ENCODE results near the gene PAFAH1B2. TPM values are rescaled to one million over a fixed set of nuclear protein-coding genes. Genes with fewer than 3 reads are reported as not detected.
A peak's percentile ranks its signal among the peaks of the same experiment; 100 is the strongest.

The PAFAH1B2 gene
- total RNA-seq, 1 experiment from 2014 or later, result 154 TPM

DNA sequence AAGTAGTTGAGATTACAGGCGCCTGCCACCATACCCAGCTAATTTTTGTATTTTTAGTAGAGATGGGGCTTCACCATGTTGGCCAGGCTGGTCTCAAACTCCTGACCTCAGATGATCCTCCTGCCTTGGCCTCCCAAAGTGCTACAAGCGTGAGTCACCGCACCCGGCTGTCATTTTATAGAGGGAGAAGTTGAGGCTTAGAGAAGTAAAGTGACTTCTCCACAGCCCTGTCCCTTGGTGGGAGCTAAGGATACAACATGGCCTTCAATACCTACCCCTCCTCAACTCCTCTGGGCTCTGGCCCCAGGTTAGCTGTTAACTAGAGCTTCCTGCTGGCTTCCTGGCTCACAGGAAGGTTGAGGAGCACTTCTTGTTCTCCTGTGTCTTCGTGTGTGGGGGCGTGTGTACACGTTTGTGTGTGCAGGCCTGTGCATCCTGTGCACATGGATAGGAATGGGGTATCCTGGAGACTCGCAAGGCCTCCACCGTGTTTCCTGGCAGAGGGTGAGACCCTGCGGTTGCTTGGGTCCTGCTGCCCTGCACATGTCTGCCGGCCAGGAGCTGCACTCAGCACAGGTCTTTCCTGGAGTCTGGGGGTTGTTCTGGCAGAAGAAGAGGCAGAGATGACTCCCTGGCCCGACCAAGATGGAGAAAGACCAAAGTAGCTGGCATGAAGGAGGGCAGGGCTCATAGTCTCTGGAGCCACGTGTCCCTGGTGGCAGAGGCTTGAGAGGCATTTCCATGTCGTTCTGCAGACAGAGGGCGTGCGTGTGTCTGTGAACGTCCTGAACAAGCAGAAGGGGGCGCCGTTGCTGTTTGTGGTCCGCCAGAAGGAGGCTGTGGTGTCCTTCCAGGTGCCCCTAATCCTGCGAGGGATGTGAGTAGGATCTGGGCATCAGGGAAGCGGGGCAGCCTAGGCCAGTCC lies 36.8 kb downstream of the PAFAH1B2 start (continued):
- 0 out of 2 replicates have a peak, but pooled peaks have one; percentile 46 for TF ChIP-seq CBX3 (IDR thresholded peaks at IDR 0.05; ENCODE audit: low read depth)
- no peak for TF ChIP-seq FOSL1 (IDR thresholded peaks at IDR 0.05; ENCODE audit: low read depth)
- TF ChIP-seq RAD21 (IDR thresholded peaks at IDR 0.05; ENCODE audit: low read depth), result peak; percentile 76
- TF ChIP-seq, protein P1, sequence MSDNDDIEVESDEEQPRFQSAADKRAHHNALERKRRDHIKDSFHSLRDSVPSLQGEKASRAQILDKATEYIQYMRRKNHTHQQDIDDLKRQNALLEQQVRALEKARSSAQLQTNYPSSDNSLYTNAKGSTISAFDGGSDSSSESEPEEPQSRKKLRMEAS (IDR thresholded peaks at IDR 0.05), result peak; percentile 97
- no peak for TF ChIP-seq SIN3A (IDR thresholded peaks at IDR 0.05; ENCODE audit: low read depth)
- no peak for TF ChIP-seq JUND (IDR thresholded peaks at IDR 0.05)

DNA sequence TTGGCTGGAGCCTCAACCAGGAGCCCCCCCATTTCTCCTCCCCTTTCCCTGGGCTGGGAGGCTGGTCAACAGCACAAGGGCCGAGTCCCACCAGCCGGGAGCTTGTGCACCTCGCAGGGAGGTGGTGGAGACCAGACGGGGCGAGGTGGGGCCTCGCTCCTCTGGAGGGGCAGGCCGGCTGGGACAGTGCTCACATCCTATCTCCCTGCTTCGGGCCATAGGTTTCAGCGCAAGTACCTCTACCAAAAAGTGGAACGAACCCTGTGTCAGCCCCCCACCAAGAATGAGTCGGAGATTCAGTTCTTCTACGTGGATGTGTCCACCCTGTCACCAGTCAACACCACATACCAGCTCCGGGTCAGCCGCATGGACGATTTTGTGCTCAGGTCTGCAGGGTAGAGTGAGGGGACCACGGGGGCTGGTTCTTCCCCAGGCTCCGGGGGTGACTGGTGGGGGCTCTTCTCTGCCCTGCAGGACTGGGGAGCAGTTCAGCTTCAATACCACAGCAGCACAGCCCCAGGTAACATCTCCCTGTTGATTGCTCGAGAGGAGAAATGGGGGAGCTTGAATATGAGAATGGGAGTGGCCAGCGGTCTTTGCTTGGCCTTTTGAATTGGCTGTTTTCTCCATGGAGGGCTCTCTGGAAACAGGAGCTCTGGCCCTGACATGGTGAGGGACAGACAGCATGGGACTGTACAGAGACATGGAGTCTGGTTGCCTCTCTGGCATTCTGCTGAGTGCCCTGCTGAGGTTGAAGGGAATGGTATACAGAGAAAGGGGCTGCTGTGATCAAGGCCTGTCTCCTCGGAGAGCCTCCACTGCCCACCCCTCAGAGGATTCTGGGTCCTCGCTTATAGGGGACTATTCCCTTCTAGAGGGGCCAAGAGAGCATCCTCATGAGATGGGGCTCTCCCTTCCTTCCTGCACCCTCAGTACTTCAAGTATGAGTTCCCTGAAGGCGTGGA lies 37.8 kb downstream of the PAFAH1B2 start:
- Histone ChIP-seq H3K9me3 (ENCODE audit: control insufficient read depth in 1 of 2, insufficient read depth in 1 of 2, low read depth in 1 of 2, low read length in 2 of 2) (no peaks in the 10 kb centered on the region), H4K20me1 (ENCODE audit: insufficient read depth) (no peaks in the 10 kb centered on the region), H2AFZ (ENCODE audit: low read depth, low read length, poor library complexity, severe bottlenecking) (no peak overlapping the region), H3K4me3 (replicated peaks in 1 of 2; ENCODE audit: low read depth in 1 of 2, low read length in 2 of 2) (no peak overlapping the region), H3K4me1 (ENCODE audit: control insufficient read depth in 1 of 2, insufficient read depth in 2 of 2, low read length in 2 of 2) (peaks cover 24 to 36% of the 10 kb centered on the region in 2 experiments), H3K27me3 (ENCODE audit: insufficient read depth, low read length) (no peaks in the 10 kb centered on the region), H3K79me2 (ENCODE audit: insufficient read depth, low read length) (no peaks in the 10 kb centered on the region), H3K27ac (ENCODE audit: low read depth, low read length) (no peak overlapping the region), H3K36me3 (ENCODE audit: control insufficient read depth in 1 of 2, insufficient read depth in 2 of 2, low read length in 2 of 2) (no peaks in the 10 kb centered on the region; a peak in 2 of 4 replicates), H3K9me2 (ENCODE audit: insufficient read depth) (no peaks in the 10 kb centered on the region), H3K9ac (ENCODE audit: low read length) (no peak overlapping the region), H3K4me2 (ENCODE audit: low read length) (no peak overlapping the region)
- 0 out of 2 replicates have a peak, but pooled peaks have one; percentile 0 for ATAC-seq
- BruUV-seq (replicated peaks), result no TSS peak
- intact Hi-C loops (cut with micrococcal nuclease), result loop anchor here (1.0 kb wide), 1 partner anchor 44 kb away; no protein-coding TSS in a partner anchor
- ChIA-PET CTCF (interaction anchor here (0.6 to 5.3 kb wide), 6 partner anchors 9 to 45 kb away, joined by 3 to 30 read pairs (median 5); partner anchors contain the start of gene PAFAH1B2), RAD21 (ENCODE audit: low non-redundant PET in 1 of 2, low total read pairs in 2 of 2, uncharacterized antibody in 2 of 2, unreplicated experiment in 2 of 2) (interaction anchor here in 1 of 2 experiments (1.0 kb wide), 1 partner anchor 45 kb away, joined by 3 read pairs; no protein-coding TSS in a partner anchor), POLR2A (no interaction called here)
- DNase-seq (ENCODE audit: low read depth, low spot score), result no peak
- TF ChIP-seq, protein P2, sequence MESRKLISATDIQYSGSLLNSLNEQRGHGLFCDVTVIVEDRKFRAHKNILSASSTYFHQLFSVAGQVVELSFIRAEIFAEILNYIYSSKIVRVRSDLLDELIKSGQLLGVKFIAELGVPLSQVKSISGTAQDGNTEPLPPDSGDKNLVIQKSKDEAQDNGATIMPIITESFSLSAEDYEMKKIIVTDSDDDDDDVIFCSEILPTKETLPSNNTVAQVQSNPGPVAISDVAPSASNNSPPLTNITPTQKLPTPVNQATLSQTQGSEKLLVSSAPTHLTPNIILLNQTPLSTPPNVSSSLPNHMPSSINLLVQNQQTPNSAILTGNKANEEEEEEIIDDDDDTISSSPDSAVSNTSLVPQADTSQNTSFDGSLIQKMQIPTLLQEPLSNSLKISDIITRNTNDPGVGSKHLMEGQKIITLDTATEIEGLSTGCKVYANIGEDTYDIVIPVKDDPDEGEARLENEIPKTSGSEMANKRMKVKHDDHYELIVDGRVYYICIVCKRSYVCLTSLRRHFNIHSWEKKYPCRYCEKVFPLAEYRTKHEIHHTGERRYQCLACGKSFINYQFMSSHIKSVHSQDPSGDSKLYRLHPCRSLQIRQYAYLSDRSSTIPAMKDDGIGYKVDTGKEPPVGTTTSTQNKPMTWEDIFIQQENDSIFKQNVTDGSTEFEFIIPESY (IDR thresholded peaks at IDR 0.05; ENCODE audit: extremely low read depth, insufficient replicate concordance, low read length), result no peak
- TF ChIP-seq JUND (IDR thresholded peaks at IDR 0.05), result no peak
- no peak for TF ChIP-seq EZH2 (IDR thresholded peaks at IDR 0.05)
- TF ChIP-seq, protein P3, sequence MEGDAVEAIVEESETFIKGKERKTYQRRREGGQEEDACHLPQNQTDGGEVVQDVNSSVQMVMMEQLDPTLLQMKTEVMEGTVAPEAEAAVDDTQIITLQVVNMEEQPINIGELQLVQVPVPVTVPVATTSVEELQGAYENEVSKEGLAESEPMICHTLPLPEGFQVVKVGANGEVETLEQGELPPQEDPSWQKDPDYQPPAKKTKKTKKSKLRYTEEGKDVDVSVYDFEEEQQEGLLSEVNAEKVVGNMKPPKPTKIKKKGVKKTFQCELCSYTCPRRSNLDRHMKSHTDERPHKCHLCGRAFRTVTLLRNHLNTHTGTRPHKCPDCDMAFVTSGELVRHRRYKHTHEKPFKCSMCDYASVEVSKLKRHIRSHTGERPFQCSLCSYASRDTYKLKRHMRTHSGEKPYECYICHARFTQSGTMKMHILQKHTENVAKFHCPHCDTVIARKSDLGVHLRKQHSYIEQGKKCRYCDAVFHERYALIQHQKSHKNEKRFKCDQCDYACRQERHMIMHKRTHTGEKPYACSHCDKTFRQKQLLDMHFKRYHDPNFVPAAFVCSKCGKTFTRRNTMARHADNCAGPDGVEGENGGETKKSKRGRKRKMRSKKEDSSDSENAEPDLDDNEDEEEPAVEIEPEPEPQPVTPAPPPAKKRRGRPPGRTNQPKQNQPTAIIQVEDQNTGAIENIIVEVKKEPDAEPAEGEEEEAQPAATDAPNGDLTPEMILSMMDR (IDR thresholded peaks at IDR 0.05 in 2 of 3, conservative IDR thresholded peaks at IDR 0.05 in 1 of 3; ENCODE audit: borderline replicate concordance in 1 of 3, insufficient read depth in 1 of 3, low read depth in 2 of 3, low read length in 2 of 3), result no peak; a peak in 1 of 6 replicates
- no peak for TF ChIP-seq FOSL1 (IDR thresholded peaks at IDR 0.05; ENCODE audit: low read depth)
- no peak for TF ChIP-seq POLR2A (IDR thresholded peaks at IDR 0.05; ENCODE audit: borderline replicate concordance, extremely low read depth, insufficient read depth, insufficient read length)
- TF ChIP-seq ZFX (IDR thresholded peaks at IDR 0.05), result no peak
- TF ChIP-seq TCF7L2 (IDR thresholded peaks at IDR 0.05; ENCODE audit: borderline replicate concordance, extremely low read depth, insufficient read depth, insufficient read length), result no peak
- TF ChIP-seq SIN3A (IDR thresholded peaks at IDR 0.05; ENCODE audit: low read depth), result no peak
- TF ChIP-seq ELF1 (IDR thresholded peaks at IDR 0.05; ENCODE audit: borderline replicate concordance, low read depth), result no peak

Data from HCT116 (cell line).